ENCODE results near the gene UBA5. TPM values are rescaled to one million over a fixed set of nuclear protein-coding genes. Genes with fewer than 3 reads are reported as not detected.
"Not testable (repeated sequence)": the region's sequence is repeated elsewhere in the genome, so short reads cannot be mapped to it uniquely, and the experiment has no call there.

Gene UBA5
- total RNA-seq (2014; rRNA removed; shearing (Covaris generic)): 39.0 and 44.3 TPM in 2 replicates
- 41.4 and 42.2 TPM in 2 replicates for polyA plus RNA-seq (2015; cell fraction: cytosol; rRNA removed)
- polyA plus RNA-seq (2015; cell fraction: nucleus; rRNA removed): 109 and 115 TPM in 2 replicates

DNA sequence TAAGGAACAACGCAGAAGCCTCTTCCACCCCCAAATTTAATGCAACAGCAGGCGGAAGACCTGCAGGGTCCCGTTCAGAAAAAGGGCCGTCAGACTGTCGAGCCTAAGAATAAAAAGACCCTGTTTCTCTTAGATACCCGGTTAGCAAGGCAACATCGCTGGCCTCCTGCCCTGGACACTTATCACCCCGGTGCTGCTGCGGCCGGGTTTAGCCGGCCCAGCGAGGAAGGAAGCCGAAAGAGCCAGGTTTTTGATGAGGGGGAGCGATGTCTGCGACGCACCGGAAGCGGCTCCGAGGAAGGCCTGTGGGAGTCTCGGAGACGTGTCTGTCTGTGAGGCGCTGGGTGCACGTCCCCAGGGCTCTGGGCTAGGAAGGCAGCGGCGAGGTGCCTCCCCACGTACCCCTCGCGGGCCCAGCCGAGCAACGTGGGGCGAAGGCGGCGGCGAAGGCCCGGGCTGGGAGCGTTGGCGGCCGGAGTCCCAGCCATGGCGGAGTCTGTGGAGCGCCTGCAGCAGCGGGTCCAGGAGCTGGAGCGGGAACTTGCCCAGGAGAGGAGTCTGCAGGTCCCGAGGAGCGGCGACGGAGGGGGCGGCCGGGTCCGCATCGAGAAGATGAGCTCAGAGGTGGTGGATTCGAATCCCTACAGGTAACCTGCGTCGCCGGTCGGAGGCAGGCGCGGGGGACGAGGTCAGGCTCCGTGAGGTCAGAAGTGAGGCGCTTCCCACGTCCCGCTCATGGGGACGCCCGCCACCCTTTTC lies at the start of gene UBA5:
Gene UBA5, plus strand, starts transcription at position 278 of the 759 bp plus-strand sequence. Its CDS starts 209 bp downstream, at position 487.
- peak; percentile 62 for DNase-seq (ENCODE audit: low read depth, low spot score)

DNA sequence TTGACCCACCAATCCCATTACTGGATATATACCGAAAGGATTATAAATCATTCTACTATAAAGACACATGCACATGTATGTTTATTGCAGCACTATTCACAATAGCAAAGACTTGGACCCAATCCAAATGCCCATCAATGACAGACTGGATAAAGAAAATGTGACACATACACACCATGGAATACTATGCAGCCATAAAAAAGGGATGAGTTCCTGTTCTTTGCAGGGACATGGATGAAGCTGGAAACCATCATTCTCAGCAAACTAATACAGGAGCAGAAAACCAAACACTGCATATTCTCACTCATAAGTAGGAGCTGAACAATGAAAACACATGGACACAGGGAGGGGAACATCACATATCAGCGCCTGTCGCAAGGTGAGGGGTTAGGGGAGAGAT lies 44.8 kb upstream of the UBA5 start:
- DNase-seq (ENCODE audit: low read depth, low spot score); in situ Hi-C loops (cut with HindIII; ENCODE audit: low pct_unique_long_range_greater_than_20kb, low sequenced_read_pairs): not testable (repeated sequence)

More for the DNA sequence above, at the start of gene UBA5:
- in situ Hi-C loops (cut with HindIII; ENCODE audit: low pct_unique_long_range_greater_than_20kb, low sequenced_read_pairs): no loop called here

DNA sequence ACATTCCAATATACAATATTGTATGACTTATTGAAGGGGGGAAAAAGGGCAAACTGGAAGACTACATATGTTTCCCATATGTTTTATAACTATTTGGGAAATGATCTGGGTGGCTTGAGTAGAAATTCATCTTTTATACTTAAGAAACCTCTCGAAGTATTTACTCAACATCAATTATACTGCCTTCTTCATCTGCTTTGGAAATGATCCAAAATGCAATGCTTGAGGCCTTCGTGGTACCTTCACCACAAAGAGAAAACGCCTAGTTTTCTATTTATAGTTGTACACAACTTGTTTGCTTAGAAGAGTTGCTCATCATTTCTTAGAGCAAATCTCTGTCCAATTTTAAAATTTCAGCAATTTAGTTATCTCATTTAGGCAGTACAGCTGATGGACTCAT lies 44.2 kb upstream of the UBA5 start:
- no peak for DNase-seq (ENCODE audit: low read depth, low spot score)
- in situ Hi-C loops (cut with HindIII; ENCODE audit: low pct_unique_long_range_greater_than_20kb, low sequenced_read_pairs): no loop called here

DNA sequence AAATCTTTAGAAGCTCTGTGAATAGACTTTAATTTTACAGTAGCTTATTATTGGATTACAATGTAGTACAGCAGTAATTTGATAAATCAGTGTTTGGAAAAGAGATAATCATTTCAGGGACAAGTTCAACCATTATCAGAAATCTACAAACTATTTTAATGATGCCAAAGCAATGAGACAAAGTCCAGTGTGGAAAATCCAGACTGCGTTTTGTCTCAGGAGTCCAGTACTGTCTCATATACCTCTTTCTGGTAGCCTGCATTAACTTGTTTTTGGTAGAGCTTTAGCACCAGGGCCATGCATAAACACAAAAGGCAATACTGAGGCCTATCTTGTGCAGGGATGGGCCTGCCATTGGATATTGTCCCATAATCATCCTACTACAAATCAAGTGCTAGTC lies 43.3 kb upstream of the UBA5 start:
- in situ Hi-C loops (cut with HindIII; ENCODE audit: low pct_unique_long_range_greater_than_20kb, low sequenced_read_pairs): no loop called here
- no peak for DNase-seq (ENCODE audit: low read depth, low spot score)

DNA sequence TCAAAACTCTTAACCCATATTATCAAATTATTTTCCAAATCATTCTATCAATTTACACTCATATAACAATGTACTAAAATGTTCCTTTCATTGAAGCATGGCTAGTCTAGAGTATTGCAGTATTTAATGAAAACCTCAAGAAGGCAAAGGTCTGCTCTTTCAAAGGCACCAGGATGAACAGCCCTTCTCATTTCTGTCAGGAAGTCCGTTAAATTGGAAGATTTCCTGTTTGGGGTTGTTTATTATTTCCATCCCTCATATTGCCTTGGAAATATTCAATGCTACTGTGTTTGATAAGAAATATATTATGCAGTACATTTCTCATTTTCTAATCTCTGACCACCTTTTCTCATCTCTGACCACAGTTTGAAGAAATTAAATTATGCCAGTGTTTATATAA lies 38.0 kb upstream of the UBA5 start:
- DNase-seq (ENCODE audit: low read depth, low spot score): no peak
- in situ Hi-C loops (cut with HindIII; ENCODE audit: low pct_unique_long_range_greater_than_20kb, low sequenced_read_pairs): no loop called here

DNA sequence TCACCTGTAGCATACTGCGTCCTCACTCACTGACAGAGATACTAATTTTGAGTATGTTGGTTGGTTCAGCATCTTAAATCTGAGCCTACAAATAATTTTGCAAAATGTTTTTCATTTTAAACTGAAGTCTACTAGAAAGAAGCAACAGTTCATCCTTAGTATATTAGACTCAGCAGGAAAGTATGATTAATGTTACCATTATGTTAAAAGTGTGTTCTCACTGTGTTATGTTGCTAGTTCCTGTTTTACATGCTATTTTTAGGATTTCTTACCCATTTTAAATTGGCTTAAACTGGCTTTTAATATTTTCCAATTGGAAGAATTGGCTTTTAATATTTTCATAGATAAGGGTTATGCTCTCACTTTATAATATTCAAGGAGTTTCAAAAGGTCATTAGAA lies 37.4 kb upstream of the UBA5 start:
- DNase-seq (ENCODE audit: low read depth, low spot score): no peak
- in situ Hi-C loops (cut with HindIII; ENCODE audit: low pct_unique_long_range_greater_than_20kb, low sequenced_read_pairs): no loop called here

DNA sequence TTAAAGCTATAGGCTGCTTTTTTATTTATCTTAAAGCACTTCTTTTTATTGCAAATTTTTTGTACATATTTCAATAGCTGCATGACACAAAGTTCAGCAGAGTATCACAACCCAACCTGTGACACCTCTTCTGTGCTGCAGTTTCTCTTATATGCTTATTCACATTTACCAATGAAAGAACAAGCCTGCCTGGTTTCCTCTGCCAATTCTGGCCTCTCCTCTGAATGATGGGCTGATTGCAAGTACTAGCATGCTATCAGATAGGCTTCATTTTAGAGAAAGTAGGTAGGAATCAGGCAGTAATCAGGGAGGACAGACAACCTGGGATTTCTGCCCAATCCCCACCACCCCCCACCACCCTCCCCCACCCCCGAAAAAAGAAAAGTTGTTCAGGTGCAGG lies 36.5 kb upstream of the UBA5 start:
- in situ Hi-C loops (cut with HindIII; ENCODE audit: low pct_unique_long_range_greater_than_20kb, low sequenced_read_pairs): no loop called here
- no peak for DNase-seq (ENCODE audit: low read depth, low spot score)

DNA sequence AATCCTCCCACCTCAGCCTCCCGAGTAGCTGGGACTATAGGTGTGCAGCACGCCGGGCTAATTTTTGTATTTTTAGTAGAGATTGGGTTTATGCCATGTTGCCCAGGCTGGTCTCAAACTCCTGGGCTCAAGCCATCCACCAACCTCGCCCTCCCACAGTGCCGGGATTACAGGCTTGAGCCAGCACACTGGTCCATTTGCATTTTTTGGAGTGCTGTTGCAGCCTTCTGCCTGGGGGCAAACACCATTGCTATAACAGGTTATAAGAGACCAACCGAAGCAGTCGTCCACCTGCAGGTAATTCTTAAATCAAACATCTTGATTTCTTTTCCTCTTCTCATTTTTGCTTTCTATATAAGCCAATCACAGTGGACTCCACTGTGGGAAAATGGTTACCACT lies 35.3 kb upstream of the UBA5 start:
- no peak for DNase-seq (ENCODE audit: low read depth, low spot score)
- in situ Hi-C loops (cut with HindIII; ENCODE audit: low pct_unique_long_range_greater_than_20kb, low sequenced_read_pairs): no loop called here

DNA sequence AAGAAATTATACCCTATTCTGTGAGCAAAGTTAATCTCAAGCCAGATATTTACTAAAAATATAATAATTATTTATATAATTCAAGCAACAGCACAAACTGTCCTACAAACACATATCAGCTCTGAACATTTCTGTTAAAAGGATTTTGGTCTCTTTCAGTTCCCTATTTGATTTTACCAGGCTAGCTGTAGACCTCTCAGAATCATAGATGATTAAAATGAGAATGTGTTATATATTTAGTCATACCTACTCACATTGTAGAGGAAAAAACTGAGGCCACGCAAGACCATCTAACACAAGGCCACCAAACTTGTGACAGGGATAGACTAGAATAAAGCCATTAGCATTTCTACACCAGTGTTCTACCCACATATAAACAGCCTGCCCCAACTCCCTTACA lies 34.5 kb upstream of the UBA5 start:
- in situ Hi-C loops (cut with HindIII; ENCODE audit: low pct_unique_long_range_greater_than_20kb, low sequenced_read_pairs): no loop called here
- DNase-seq (ENCODE audit: low read depth, low spot score): no peak

GRCh38 chr3:132626955-132627354 lies 33.2 kb upstream of the UBA5 start:
- no peak for DNase-seq (ENCODE audit: low read depth, low spot score)
- in situ Hi-C loops (cut with HindIII; ENCODE audit: low pct_unique_long_range_greater_than_20kb, low sequenced_read_pairs): no loop called here

DNA sequence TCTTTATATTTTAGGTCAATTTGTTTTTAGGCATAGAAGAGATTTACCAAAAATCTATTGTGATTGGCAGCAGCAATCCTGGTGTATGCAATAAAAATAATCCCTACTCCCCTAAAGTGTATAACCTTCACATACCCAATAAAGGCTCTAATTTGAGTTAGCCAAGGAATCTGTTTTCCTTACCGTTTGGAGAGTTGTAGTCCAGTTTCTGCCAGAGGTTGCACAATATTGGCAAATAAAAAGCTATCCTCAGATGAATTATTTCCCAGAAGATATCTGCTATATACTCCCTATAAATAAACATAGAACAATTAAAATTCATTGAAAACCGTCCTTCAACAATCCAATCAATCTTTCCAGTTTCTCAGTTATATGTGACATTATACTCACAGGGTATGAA lies 32.0 kb upstream of the UBA5 start:
- no peak for DNase-seq (ENCODE audit: low read depth, low spot score)
- in situ Hi-C loops (cut with HindIII; ENCODE audit: low pct_unique_long_range_greater_than_20kb, low sequenced_read_pairs): no loop called here

DNA sequence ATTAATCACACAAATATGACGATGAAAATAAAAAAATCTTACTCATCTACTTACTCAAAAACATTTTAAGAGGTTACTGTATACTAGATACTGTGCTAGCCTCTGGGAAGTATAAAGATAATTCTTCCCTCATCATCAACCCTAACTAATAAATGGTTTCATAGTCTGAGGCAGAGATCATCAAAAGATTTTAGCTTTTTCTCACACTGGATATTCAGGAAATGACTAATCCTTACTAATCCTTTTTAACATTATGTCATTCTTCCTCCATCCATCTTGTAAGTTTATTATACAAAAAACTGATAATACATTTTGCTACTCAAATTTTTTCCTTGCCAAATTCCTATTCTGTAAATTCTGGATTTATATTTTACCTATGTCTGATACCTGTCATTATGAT lies 30.2 kb upstream of the UBA5 start:
- in situ Hi-C loops (cut with HindIII; ENCODE audit: low pct_unique_long_range_greater_than_20kb, low sequenced_read_pairs): no loop called here
- DNase-seq (ENCODE audit: low read depth, low spot score): no peak

DNA sequence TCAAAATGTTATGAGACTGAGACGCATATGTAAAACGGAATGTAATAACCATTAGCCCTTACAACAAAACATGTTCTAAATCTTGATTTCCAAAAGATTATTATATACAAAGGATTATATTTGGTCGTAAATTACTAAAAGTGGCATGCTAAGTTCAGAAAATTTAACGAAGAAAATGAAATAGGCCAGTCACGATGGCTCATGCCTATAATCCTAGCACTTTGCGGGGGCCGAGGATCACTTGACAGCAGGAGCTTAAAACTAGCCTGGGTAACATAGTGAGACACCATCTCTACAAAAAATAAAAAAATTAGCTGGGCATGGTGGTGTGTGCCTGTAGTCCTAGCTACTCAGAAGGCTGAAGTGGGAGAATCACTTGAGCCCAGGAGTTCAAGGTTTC lies 29.5 kb upstream of the UBA5 start:
- DNase-seq (ENCODE audit: low read depth, low spot score): no peak
- in situ Hi-C loops (cut with HindIII; ENCODE audit: low pct_unique_long_range_greater_than_20kb, low sequenced_read_pairs): no loop called here

- in situ Hi-C loops (cut with HindIII; ENCODE audit: low pct_unique_long_range_greater_than_20kb, low sequenced_read_pairs): no loop called here
- DNase-seq (ENCODE audit: low read depth, low spot score): no peak
Measured at GRCh38 chr3:132635052-132635451, 25.1 kb upstream of the UBA5 start.

DNA sequence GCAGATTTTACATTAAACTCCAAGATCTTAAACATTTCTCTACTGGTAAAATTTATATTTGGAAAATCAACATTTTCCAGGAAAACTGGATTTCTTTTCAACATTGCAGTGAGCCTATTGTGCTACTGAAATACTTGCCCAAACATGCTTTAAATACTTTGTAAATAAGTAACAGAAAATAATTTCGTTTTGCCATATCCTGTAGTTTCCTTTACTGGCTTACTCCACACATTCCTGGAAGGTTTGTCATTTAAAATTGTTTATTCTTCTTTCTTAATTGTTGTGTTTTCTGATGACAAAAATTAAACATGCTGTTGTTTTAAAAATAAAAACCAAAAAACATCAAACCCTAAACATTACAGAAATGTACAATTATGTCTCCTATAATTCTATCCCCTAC lies 22.5 kb upstream of the UBA5 start:
- in situ Hi-C loops (cut with HindIII; ENCODE audit: low pct_unique_long_range_greater_than_20kb, low sequenced_read_pairs): no loop called here
- DNase-seq (ENCODE audit: low read depth, low spot score): no peak

GRCh38 chr3:132638706-132639105 lies 21.4 kb upstream of the UBA5 start:
- in situ Hi-C loops (cut with HindIII; ENCODE audit: low pct_unique_long_range_greater_than_20kb, low sequenced_read_pairs): no loop called here
- no peak for DNase-seq (ENCODE audit: low read depth, low spot score)

DNA sequence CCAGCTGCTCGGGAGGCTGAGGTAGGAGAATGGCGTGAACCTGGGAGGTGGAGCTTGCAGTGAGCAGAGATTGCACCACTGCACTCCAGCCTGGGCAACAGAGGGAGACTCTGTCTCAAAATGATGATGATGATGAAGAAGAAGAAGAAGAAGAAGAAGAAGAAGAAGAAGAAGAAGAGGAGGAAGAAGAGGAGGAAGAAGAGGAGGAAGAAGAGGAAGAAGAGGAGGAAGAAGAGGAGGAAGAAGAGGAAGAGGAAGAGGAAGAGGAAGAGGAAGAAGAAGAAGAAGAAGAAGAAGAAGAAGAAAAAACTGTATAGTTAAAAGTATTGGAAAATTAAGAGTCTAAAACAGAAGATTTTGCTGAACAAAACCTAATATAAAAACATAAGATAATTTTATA lies 18.7 kb upstream of the UBA5 start:
- DNase-seq (ENCODE audit: low read depth, low spot score); in situ Hi-C loops (cut with HindIII; ENCODE audit: low pct_unique_long_range_greater_than_20kb, low sequenced_read_pairs): not testable (repeated sequence)

GRCh38 chr3:132641837-132642538 lies 18.1 kb upstream of the UBA5 start:
- in situ Hi-C loops (cut with HindIII; ENCODE audit: low pct_unique_long_range_greater_than_20kb, low sequenced_read_pairs): no loop called here

DNA sequence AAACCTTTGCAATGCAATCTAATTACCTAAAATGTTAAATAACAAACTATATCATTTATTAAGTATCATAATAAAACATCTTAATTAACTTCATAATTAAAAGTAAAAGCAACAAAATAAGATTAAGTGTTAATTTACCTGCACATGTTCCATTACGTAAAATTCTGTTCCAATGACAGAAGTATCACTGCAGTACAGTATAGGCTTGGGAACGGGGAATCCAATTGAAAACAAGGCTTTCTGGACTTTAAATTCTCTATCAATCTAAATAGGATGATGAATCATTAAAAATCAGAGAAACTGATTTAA lies 17.6 kb upstream of the UBA5 start:
- in situ Hi-C loops (cut with HindIII; ENCODE audit: low pct_unique_long_range_greater_than_20kb, low sequenced_read_pairs): no loop called here
- DNase-seq (ENCODE audit: low read depth, low spot score): no peak

More at GRCh38 chr3:132641837-132642538, 18.1 kb upstream of the UBA5 start:
- DNase-seq (ENCODE audit: low read depth, low spot score): peak; percentile 69
